Nephron progenitor cell (in vitro differentiated cells): ENCODE results near the gene SNAPC5.
A peak's percentile ranks its signal among the peaks of the same experiment; 100 is the strongest.
"Not testable (repeated sequence)": the region's sequence is repeated elsewhere in the genome, so short reads cannot be mapped to it uniquely, and the experiment has no call there.

Source experiments
- DNase-seq: peaks from one replicate; pipeline ENCODE4 v3.0.0; 2021
- H3K27ac Mint-ChIP-seq: 2 replicates; pipeline ENCODE4 v1.8.0; 2021; ENCODE audit warnings: mild to moderate bottlenecking, moderate library complexity, mixed read lengths
- H3K27me3 Mint-ChIP-seq: 2 replicates; pipeline ENCODE4 v1.8.0; 2021; ENCODE audit warnings: mild to moderate bottlenecking, low read depth, mixed read lengths; ENCODE audit not compliant: poor library complexity
- H3K36me3 Mint-ChIP-seq: 2 replicates; pipeline ENCODE4 v1.8.0; 2021; ENCODE audit warnings: low read depth, mixed read lengths
- H3K4me1 Mint-ChIP-seq: 2 replicates; pipeline ENCODE4 v1.8.0; 2021; ENCODE audit warnings: mixed read lengths
- H3K4me3 Mint-ChIP-seq: 2 replicates; pipeline ENCODE4 v1.8.0; 2021; ENCODE audit warnings: mild to moderate bottlenecking, moderate library complexity, mixed read lengths
- H3K9me3 Mint-ChIP-seq: 2 replicates; pipeline ENCODE4 v1.8.0; 2021; ENCODE audit warnings: mild to moderate bottlenecking, moderate library complexity, mixed read lengths
- CTCF ChIP-seq: fragments of 200-600 bp; sonication (generic); IDR thresholded peaks from 2 replicates; pipeline ENCODE4 v1.5.0; 2021; ENCODE audit warnings: antibody characterized with exemption

The SNAPC5 gene

GRCh38 chr15:66504563-66505429 lies 7.2 kb upstream of the SNAPC5 start, which contains the start of the genes RPL4 and ZWILCH:
Gene RPL4, minus strand, starts transcription at chr15:66504855. Its CDS starts 65 bp downstream, at chr15:66504790.
Gene ZWILCH, plus strand, starts transcription at chr15:66505326. Its CDS starts 13 bp downstream, at chr15:66505339.
- DNase-seq: peak; percentile 61
- Mint-ChIP-seq H3K36me3 (peaks cover 54% of the 10 kb centered on the region), H3K4me3 (peak within 1 kb of the TSS; percentile 99), H3K4me1 (peaks cover 45% of the 10 kb centered on the region), H3K9me3 (no peaks in the 10 kb centered on the region), H3K27me3 (peaks cover 4% of the 10 kb centered on the region), H3K27ac (peak within 1 kb of the TSS; percentile 98)
- no peak for TF ChIP-seq CTCF

GRCh38 chr15:66503780-66504562 lies 6.4 kb upstream of the SNAPC5 start:
- Mint-ChIP-seq H3K27ac (peak overlapping the region; percentile 98), H3K4me3 (peak overlapping the region; percentile 99), H3K9me3 (no peaks in the 10 kb centered on the region), H3K4me1 (peaks cover 45% of the 10 kb centered on the region), H3K36me3 (peaks cover 56% of the 10 kb centered on the region), H3K27me3 (peaks cover 4% of the 10 kb centered on the region)
- no peak for TF ChIP-seq CTCF
- no peak for DNase-seq

- H3K9me3 Mint-ChIP-seq, DNase-seq, H3K27me3 Mint-ChIP-seq: not testable (repeated sequence)
- Mint-ChIP-seq H3K36me3 (peaks cover 53% of the 10 kb centered on the region), H3K4me1 (peaks cover 47% of the 10 kb centered on the region), H3K4me3 (peak overlapping the region; percentile 99), H3K27ac (peak overlapping the region; percentile 76)
Observed at GRCh38 chr15:66503041-66503648, 5.6 kb upstream of the SNAPC5 start.

- Mint-ChIP-seq H3K4me1 (peaks cover 50% of the 10 kb centered on the region), H3K4me3 (peak overlapping the region; percentile 99), H3K27ac (peak overlapping the region; percentile 76), H3K36me3 (peaks cover 57% of the 10 kb centered on the region), H3K27me3 (peaks cover 4% of the 10 kb centered on the region), H3K9me3 (no peaks in the 10 kb centered on the region)
- TF ChIP-seq CTCF: no peak
- DNase-seq: no peak
Observed at GRCh38 chr15:66502491-66502890, 4.9 kb upstream of the SNAPC5 start.

- not testable (repeated sequence) for H3K4me3 Mint-ChIP-seq, DNase-seq
Observed at GRCh38 chr15:66500346-66500745, 2.8 kb upstream of the SNAPC5 start.

GRCh38 chr15:66498501-66499386 lies 1.2 kb upstream of the SNAPC5 start:
- H3K9me3 Mint-ChIP-seq: no peaks in the 10 kb centered on the region
- H3K27ac Mint-ChIP-seq: no peak overlapping the region
- peaks cover 30% of the 10 kb centered on the region for H3K4me1 Mint-ChIP-seq
- H3K27me3 Mint-ChIP-seq: no peaks in the 10 kb centered on the region
- no peak overlapping the region for H3K4me3 Mint-ChIP-seq
- TF ChIP-seq CTCF: peak; percentile 35
- peaks cover 61% of the 10 kb centered on the region for H3K36me3 Mint-ChIP-seq
- no peak for DNase-seq

More at GRCh38 chr15:66500346-66500745, 2.8 kb upstream of the SNAPC5 start:
- not testable (repeated sequence) for H3K27me3 Mint-ChIP-seq, H3K9me3 Mint-ChIP-seq
- H3K4me1 Mint-ChIP-seq: peaks cover 40% of the 10 kb centered on the region
- peak overlapping the region; percentile 46 for H3K27ac Mint-ChIP-seq
- H3K36me3 Mint-ChIP-seq: peaks cover 61% of the 10 kb centered on the region
